ENCODE data around the gene SUMF1. TPM values are rescaled to one million over a fixed set of nuclear protein-coding genes. Genes with fewer than 3 reads are reported as not detected.

SUMF1 gene
- total RNA-seq: 36.4 and 43.0 TPM in 2 replicates

GRCh38 chr3:4466741-4467521, at the start of gene SUMF1:
Gene SUMF1 (minus strand): TSS chr3:4467269. CDS start chr3:4467245, 24 bp downstream.

GRCh38 chr3:4493014-4493940, 26.2 kb upstream of the SUMF1 start, which contains the start of gene ITPR1:
Gene ITPR1 (plus strand): TSS chr3:4493348. CDS start chr3:4516492, 23,144 bp downstream.

Other genes with a start within 250 kb of the SUMF1 start
- gene SETMAR, start 163.9 kb downstream of the SUMF1 start, total RNA-seq: 6.3 and 11.0 TPM in 2 replicates
- gene ITPR1, start 26.1 kb upstream of the SUMF1 start, total RNA-seq: 2.7 and 3.7 TPM in 2 replicates